SHP77 treated with DMSO at 0.1 percent for 48 hours (cell line): Measurements from ENCODE around the gene SNX14.
"Not testable (repeated sequence)": the region's sequence is repeated elsewhere in the genome, so short reads cannot be mapped to it uniquely, and the experiment has no call there.

ENCODE experiments used
- DNase-seq: peaks from one replicate; lab custom pipeline; 2025; lab: John Stamatoyannopoulos, UW

The SNX14 gene

DNA sequence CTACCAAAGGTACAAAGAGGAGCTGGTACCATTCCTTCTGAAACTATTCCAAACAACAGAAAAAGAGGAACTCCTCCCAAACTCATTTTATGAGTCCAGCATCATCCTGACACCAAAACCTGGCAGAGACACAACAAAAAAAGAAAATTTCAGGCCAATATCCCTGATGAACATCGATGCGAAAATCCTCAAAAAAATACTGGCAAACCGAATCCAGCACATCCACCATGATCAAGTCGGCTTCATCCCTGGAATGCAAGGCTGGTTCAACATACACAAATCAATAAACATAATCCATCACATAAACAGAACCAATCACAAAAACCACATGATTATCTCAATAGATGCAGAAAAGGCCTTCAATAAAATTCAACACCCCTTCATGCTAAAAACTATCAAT is 10.8 kb downstream of the SNX14 start:
- DNase-seq: not testable (repeated sequence)

DNA sequence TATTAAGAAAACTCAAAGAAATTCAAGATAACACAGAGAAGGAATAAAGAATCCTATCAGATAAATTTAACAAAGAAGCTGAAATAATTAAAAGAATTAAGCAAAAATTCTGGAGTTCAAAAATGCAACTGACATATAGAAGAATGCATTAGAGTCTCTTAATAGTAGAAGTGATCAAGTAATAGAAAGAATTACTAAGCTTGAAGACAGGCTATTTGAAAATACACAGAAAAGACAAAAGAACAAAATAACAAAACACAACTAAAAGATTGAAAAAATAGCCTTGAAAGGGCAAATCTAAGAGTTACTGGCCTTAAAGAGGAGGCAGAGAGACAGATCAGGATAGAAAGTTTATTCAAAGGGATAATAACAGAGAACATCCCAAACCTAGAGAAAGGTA is 12.1 kb downstream of the SNX14 start:
- DNase-seq: no peak

DNA sequence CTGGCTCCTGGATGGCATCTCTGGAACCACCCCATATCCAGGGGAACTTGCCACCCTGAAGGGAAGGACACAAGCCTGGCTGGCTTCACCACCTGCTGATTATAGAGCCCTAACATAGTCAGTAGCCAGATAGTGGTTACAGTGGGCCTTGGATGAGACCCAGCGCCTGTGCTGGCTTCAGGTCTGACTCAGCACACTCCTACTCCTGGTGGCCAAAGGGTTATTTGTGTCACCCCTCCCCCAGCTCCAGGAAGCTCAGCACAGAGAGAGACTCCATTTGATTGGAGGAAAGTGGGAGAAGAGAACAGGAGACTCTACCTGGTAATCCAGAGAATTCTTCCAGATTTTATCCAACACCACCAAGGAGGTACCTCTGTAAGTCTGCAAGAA is 12.8 kb downstream of the SNX14 start:
- DNase-seq: no peak

DNA sequence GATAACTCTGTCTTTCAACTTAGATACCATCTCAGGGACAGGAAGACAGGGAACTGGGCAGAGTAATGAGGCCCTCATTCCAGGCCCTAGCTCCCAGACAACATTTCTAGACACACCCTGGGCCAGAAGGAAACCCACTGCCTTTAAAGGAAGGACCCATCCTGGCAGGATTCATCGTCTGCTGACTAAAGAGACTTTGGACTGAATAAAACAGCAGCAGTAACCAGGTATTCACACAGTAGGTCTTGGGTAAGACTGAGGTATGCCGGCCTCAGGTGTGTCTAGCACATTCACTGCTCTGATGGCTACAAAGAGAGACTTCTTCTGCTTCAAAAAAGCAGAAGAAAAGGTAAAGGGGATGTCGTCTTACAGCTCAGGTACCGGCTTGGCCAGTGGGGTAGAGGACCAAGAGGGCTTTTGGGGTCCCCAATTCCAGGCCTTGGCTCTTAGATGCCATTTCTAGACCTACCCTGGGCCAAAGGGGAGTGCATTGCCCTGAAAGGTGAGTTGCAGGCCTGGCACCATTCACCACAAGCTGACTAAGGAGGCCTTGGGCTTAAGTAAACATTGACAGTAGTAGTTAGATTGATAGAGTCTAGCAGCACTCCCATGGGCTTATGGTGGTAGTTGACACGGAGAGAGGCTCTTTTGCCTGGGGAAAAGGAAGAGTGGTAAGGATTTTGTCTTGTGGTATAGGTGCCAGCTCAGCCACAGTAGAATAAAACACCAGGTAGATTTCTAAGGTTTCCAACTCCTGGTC is 13.4 kb downstream of the SNX14 start:
- no peak for DNase-seq

DNA sequence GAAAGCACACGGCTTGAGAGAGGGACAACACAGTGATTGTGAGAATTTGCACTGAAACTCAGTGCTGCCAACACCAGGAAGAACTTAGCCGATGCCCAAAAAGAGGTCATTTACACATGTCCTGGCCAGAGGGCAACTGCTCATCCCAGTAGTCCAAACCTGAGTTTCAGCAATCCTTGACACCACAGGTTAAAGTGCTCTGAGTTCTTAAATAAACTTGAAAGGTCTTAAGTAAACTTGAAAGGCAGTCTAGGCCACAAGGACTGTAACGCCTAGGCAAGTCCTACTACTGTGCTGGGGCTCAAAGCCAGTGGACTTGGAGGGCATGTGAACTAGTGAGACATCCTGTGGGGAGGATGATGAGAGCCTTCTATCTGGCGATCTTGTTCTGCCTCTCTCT is 14.1 kb downstream of the SNX14 start:
- no peak for DNase-seq

DNA sequence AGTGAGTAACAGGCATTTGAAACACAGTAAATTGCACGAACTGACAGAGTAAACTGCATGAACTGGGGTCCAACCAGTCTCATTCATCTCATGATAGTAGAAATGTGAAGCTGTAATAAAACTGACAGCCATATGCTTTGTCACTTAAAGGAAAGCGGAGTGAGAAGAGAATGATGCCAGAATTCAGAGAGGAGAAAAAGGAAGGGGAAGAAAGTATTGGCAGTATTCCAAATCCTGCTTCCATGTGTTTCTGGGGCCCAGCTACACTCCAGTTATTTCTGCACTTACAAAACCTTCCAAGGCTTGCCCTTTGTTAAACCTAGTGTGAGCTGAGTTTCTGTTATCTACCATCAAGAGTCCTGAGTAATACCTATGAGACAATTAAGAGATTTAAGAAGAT is 17.2 kb downstream of the SNX14 start:
- no peak for DNase-seq

DNA sequence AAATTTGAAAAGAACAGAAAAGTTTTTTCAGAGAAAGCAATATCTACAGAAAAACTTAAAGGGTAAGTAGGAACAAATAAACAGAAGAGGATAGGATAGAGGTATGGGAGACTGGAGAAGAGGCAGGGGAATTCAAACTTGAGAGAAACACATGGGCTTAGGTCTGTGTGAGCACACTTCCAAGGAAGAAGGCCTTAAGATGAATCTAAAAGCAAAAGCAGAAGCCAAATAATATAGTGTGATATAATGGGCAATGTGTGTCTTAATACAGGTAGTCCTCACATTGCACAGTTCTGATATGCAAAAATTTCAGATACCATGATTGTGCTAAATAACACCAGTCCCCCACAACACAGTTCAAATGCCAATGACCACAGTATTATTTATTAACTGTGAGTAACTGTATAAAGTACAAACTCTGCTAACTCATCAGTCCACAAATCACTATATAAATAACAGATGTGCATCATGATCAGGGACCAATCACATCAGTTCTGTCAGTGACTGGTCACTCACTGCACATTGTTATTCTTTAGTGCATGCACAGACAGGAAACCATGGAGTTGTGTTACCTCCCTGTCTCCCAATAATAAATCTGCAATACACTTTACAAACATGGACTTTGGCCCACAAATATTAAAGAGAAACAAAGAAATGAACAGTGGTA is 18.6 kb downstream of the SNX14 start:
- no peak for DNase-seq

DNA sequence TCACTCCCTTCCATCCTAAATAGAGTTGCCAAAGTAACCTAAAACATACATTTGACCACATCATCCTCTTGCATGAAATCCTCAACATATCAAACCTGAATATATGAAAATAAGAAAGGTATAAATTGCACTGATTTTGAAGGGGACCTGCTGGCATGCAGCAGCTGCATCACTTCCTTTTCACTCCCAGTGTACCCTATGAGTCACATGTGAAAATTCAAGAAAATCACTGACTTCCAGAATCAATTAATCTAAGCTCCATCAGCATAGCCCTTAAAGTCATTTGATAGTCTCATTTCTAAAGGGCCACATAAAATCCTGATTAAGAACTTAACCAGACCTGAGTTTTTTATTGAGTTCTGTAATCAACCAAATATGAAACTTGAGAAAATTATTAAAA is 24.3 kb downstream of the SNX14 start:
- DNase-seq: no peak

DNA sequence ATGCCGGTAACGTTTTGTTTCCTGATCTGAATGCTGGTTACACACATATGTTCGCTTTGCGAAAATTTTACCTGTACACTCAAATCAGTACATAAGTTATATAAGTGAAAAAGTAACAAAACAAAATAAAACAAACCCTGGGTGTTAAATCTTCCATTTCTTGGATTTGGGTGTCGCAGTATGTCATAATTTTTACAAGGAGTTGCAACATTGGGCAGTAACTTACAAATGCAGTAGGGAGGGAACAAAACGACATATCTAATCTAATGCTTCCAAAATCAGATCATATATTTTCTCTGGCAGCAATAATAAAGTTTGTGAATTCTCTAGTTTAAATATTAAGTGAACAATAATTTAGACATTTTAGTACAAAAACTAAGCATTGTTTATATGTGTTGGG is 25.2 kb downstream of the SNX14 start:
- no peak for DNase-seq

DNA sequence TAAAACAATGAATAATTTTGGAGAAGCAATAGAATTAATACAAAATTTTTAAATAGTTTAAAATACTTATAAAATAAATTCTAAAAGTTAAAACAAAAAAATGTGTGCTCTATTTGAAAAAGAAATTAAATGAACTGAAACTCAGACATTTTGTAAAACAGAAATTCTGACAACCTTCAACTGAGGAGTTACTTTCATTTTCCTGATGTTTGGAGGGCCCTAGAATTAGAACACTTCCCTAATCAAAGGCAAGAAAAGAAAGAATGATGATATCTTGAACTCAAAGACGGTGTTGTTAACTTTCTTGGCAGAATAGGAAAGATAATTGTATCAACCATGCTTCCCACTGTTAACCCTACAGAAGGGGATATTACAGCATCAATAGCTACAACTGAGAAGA is 27.9 kb downstream of the SNX14 start:
- no peak for DNase-seq

DNA sequence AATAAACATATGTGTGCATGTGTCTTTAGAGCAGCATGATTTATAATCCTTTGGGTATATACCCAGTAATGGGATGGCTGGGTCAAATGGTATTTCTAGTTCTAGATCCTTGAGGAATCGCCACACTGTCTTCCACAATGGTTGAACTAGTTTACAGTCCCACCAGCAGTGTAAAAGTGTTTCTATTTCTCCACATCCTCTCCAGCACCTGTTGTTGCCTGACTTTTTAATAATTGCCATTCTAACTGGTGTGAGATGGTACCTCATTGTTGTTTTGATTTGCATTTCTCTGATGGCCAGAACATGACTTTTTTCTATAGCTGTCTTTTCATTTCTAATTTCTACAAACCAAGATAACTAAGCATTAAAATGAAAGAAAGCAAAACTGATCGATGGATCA is 29.4 kb downstream of the SNX14 start:
- not testable (repeated sequence) for DNase-seq

DNA sequence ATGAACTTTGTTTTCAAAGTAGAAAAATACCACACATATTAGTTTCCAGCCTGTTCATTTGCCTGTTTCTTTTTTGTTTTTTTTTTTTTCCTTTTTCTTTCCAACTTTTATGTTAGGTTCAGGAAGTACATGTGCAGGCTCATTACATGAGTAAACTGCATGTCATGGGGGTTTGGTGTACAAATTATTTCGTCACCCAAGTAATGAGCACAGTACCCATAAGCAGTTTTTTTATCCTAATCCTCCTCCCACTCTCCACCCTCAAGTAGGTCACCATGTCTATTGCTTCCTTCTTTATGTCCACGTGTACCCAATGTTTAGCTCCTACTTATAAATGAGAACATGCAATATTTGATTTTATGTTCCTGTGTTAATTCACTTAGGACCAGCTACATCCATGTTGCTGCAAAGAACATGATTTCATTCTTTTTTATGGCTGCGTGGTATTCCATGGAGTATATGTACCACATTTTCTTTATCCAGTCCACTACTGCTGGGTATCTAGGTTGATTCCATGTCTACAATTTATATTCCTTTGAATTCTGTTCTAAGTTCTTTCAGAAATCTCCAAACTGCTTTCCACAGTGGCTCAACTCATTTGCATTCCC is 31.8 kb downstream of the SNX14 start:
- no peak for DNase-seq

DNA sequence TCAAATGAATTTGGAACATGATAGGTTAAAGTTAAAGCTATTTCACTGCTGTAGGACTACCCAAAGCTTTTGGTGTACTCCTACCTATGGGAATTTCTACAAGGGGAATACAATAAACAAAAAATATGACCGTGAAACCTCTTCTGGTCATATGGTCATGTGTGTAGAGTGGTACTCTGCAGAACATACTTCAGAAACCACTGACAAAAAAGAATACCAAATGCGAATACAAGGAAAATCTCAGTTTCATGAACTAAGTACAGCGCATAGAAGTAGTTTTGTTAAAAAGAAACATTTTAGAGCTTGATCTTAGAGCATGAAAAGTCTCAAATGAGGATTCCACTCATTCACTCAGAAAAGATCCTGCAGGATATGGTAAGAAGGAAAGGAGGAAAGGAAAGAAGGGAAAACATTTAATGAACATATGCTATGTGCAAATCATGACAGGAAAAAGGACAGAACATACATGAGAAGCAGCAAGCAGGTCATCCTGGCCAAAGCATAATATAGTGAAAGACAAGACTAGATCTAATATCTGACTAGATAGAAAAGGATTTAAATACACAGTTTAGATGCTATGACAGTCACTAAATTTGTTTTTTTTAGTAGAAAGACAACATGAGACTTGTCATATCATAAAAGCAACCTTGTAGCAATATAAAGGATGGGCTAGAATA is 36.5 kb downstream of the SNX14 start:
- no peak for DNase-seq

DNA sequence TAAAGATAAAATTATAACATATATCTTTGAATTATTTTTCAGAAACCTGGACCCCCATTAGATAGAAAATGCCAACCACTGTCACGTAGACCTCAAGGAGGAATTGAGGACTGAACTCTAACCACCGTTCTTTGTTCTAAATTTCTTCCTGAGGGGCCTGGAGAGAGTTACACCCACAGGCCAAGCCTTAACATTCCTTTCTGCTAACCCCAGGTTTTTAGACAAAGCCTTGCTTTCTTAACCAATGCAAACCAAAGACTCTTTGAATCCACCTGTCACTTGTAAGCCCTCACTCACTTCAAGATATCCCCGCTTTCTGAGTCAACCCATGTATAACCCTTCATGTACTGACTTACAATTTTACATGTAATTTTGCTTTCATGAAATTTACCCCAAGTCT is 41.0 kb downstream of the SNX14 start:
- DNase-seq: no peak

DNA sequence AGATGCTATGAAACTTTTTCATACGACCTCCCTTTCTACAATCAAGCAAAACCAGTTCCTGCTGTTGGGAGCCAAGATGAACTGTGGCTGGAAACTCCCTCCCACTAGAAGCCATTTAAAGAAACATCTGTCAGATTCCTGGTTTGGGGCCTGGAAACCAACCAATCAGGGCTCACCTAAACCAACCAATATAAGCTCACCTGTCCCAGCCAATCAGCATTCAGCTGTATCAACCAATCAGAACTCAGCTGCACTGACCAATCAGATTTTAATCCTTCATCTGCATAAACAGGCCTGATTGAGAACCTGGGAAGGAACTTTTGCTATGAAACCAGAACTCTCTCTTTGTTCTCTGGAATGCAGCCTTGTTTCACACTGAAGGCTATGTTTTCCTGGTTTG is 42.4 kb downstream of the SNX14 start:
- DNase-seq: no peak

DNA sequence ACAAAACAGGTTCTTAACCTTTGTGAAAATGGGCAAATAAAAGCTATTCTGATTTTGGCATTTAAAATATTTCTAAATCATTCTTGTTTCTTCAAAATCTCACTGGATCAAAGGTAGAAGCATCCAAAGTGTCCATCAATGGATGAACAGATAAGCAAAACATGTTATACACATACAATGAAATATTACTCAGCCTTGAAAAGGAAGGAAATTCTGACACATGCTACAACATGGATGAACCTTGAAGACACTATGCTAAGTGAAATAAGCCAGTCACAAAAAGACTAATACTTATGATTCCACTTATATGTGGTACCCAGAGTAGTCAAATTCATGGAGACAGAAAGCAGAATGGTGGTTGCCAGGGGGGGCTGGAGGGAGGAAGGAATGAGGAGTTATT is 45.9 kb downstream of the SNX14 start:
- DNase-seq: no peak

DNA sequence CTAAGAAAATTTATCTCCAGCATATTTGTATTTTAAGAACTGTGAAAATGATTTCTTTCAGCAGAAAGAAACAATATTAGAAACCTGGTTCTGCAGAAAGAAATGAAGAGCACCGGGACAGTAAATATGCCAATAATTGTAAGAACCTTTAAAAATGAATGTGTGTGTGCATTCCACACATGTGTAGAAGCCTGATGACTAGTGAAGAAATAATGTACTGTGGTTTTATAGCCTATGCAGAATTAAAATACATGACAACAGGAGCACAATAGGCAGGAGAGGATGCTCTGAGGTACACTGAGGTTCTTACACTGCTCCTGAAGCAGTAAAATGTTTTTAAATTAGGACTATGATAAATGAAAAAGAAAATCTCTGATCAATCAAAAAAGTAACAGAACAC is 48.9 kb downstream of the SNX14 start:
- DNase-seq: no peak

DNA sequence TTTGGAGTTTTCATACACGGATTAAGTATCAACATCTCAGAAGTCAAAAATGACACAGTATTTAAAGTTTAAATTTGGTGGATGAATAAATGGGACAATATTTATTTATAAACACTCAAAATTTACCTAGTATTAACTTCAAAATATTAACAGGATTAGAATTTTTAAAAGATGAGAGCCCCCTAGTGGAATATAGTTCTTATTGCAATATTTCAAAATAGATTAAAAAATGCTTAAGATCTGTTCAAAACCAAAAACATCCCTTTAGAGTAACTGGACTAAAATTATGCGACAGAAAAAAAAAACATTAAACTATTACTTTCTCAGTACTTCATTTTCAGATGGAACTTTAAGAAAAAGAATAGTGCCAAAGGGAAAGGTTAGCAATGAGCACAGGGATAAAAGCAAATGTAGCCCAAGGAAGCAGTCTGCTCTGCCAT is 56.6 kb downstream of the SNX14 start:
- peak; percentile 1 for DNase-seq

DNA sequence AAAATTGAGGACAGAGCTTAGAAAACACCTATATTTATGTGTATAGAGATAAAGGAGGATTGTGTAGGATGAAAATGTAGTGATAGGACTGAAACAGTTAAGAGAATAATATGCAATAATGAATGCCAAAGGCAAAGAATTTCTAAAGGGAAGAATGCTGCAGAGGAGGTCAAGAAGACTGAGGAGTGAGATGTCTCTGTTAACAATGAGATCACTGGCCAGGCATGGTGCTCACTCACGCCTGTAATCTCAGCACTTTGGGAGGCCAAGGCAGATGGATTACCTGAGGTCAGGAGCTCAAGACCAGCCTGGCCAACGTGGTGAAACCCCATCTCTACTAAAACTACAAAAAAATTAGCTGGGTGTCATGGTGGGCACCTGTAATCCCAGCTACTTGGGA is 69.4 kb downstream of the SNX14 start:
- not testable (repeated sequence) for DNase-seq

DNA sequence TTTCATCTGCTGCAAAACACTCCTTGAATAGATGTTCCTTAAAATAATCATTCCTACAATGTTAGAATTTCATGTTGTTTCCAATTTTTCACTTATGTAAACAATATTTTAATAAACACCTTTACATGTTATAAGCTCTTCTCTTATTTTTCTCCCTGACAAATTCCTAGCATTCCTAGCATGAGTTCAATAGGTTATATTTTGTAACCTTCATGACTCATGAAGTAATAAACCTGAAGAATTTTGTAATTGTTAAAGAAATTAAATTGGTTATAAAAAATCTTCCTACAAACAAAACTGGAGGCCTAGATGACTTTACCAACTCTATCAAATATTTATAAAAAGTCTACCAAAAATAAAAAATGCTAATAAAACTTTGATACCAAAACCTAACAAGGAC is 77.5 kb downstream of the SNX14 start:
- no peak for DNase-seq

DNA sequence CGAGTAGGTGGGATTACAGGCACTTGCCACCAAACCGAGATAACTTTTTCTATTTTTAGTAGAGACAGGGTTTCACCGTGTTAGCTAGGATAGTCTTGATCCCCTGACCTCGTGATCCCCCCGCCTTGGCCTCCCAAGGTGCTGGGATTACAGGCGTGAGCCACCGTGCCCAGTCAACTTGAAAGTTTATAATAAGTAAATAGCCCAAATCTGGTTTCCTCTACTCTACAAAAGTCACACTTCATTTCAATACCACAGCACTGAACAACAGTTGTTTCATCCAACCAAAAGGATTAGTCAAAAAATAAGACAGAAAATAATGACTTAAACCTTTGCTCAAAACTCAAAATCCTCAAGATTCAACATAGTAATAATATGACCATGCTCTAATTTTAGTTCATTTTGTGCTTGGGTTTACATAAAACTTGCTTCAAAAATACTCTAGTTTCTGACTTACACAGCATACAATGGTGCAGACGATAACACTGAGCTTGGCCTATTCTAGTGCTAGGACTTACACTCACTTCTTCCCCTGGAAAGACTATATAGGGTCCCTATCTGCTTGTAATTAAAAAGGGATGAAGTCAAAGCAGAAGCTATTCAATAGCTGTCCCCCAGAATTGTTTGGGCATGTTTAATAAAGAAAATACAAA is 87.1 kb downstream of the SNX14 start:
- DNase-seq: no peak

DNA sequence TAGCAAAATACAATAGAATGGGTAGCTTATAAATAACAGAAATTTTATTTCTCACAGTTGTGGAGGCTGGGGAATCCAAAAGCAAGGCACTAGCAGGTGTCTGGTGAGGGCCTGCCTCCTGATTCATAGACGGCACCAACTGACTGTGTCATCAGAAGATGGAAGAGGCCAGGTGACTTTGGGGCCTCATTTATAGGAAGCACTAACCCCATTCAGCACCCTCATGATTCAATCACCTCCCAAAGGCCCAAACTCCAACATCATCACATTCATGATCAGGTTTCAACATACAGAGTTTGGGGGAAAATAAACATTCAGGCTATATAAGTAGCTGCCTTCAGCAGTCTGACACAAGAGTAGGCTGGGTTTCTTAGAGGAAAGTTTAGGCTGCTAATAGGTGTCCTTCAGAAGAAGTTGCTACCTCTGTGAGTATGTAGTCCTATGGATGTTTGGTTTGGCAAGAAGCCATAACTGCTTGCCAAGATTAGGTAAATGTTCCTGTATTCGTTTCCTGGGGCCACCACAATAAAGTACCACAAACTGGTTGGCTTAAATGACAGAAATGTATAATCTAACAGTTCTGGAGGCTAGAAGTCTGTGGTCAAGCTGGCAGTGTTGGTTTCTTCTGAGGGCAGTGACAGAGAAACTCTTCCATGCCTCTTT is 94.9 kb downstream of the SNX14 start:
- no peak for DNase-seq
